HCT116 (cell line): ENCODE measurements around the gene GET3. TPM values are rescaled to one million over a fixed set of nuclear protein-coding genes. Genes with fewer than 3 reads are reported as not detected.

Experiments
- ATAC-seq: fragments of 200-7000 bp; cut with Tn5 transposase; 2 replicates; pipeline ENCODE4 v1.9.1; 2020; ENCODE audit warnings: mild to moderate bottlenecking, moderate library complexity
- BruUV-seq: library from RNA; stranded (reverse); fragments of 400-500 nt; replicated peaks from 2 replicates; lab custom pipeline; 2021; lab: Mats Ljungman, UMichigan
- CTCF ChIA-PET: fragments of 300-600 bp; sonication (Branson Sonifier 250); formaldehyde crosslinking; loops from one replicate; lab custom pipeline; 2021; ENCODE audit warnings: antibody characterized with exemption; lab: Charles Lee
- POLR2A ChIA-PET: fragments of 300-600, 350-600 bp; sonication (Branson Sonifier 250); formaldehyde crosslinking; loops from one replicate; lab custom pipeline; 2021; ENCODE audit warnings: antibody characterized with exemption; lab: Charles Lee
- RAD21 ChIA-PET, 2 experiments: fragments of 300-600 bp; sonication (Branson Sonifier 250); formaldehyde crosslinking; loops; one replicate each; lab custom pipeline; 2023; ENCODE audit warnings: low total read pairs in 2 of 2; ENCODE audit not compliant: uncharacterized antibody in 2 of 2, unreplicated experiment in 2 of 2, low non-redundant PET in 1 of 2; lab: Charles Lee
- DNase-seq: peaks from one replicate; pipeline ENCODE4 v3.0.0-alpha.2; 2010; ENCODE audit warnings: low read depth, low spot score
- H2AFZ ChIP-seq: fragments of 200-600 bp; shearing (Covaris generic), sonication (generic); 2 replicates; pipeline ENCODE4 v1.6.1; 2017; ENCODE audit warnings: low read depth, mixed run types, mixed read lengths, antibody characterized with exemption, low read length; ENCODE audit not compliant: poor library complexity, severe bottlenecking
- H3K27ac ChIP-seq: 2 replicates; pipeline ENCODE4 v1.5.1; 2012; ENCODE audit warnings: low read depth, low read length
- H3K27me3 ChIP-seq: fragments of 200-600 bp; sonication (generic); 2 replicates; pipeline ENCODE4 v1.6.1; 2016; ENCODE audit warnings: mixed run types, low read length, mixed read lengths; ENCODE audit not compliant: insufficient read depth
- H3K36me3 ChIP-seq, 2 experiments: fragments of 200-500 bp in 1 of 2; fragments of 200-600 bp in 1 of 2; sonication (Bioruptor generic) in 1 of 2; sonication (generic) in 1 of 2; 2 replicates each; pipeline versions ENCODE4 v1.5.1 to v1.6.1; 2014 to 2016; ENCODE audit warnings: low read length in 2 of 2, inconsistent platforms in 1 of 2, mixed read lengths in 1 of 2, mixed run types in 1 of 2; ENCODE audit not compliant: insufficient read depth in 2 of 2, control insufficient read depth in 1 of 2
- H3K4me1 ChIP-seq, 2 experiments: fragments of 200-600 bp in 1 of 2; sonication (generic) in 1 of 2; 2 replicates each; pipeline versions ENCODE4 v1.5.1 to v1.6.1; 2012 to 2017; ENCODE audit warnings: low read length in 2 of 2, inconsistent platforms in 1 of 2, mild to moderate bottlenecking in 1 of 2, mixed read lengths in 1 of 2, mixed run types in 1 of 2, moderate library complexity in 1 of 2; ENCODE audit not compliant: insufficient read depth in 2 of 2, control insufficient read depth in 1 of 2
- H3K4me2 ChIP-seq: fragments of 200-600 bp; sonication (generic); 2 replicates; pipeline ENCODE4 v1.6.1; 2017; ENCODE audit warnings: mixed run types, low read length, mixed read lengths
- H3K4me3 ChIP-seq, 2 experiments: fragments of 200-600 bp in 1 of 2; sonication (generic) in 1 of 2; replicated peaks in 1 of 2; 2 replicates each; pipeline ENCODE4 v1.5.1; 2011 to 2016; ENCODE audit warnings: low read length in 2 of 2, control low read depth in 1 of 2, low read depth in 1 of 2, mild to moderate bottlenecking in 1 of 2, mixed read lengths in 1 of 2, mixed run types in 1 of 2
- H3K79me2 ChIP-seq: fragments of 200-600 bp; sonication (generic); 2 replicates; pipeline ENCODE4 v1.6.1; 2017; ENCODE audit warnings: mild to moderate bottlenecking, mixed run types, low read length, moderate library complexity, mixed read lengths; ENCODE audit not compliant: insufficient read depth
- H3K9ac ChIP-seq: fragments of 200-600 bp; sonication (generic); 2 replicates; pipeline ENCODE4 v1.6.1; 2016; ENCODE audit warnings: low read length, mixed read lengths
- H3K9me2 ChIP-seq: fragments of 200-600 bp; sonication (generic), shearing (Covaris generic); 2 replicates; pipeline ENCODE4 v1.6.1; 2017; ENCODE audit warnings: mixed run types, mild to moderate bottlenecking, moderate library complexity; ENCODE audit not compliant: insufficient read depth
- H3K9me3 ChIP-seq, 2 experiments: fragments of 200-500 bp in 1 of 2; fragments of 200-600 bp in 1 of 2; sonication (Bioruptor generic) in 1 of 2; sonication (generic) in 1 of 2; 2 replicates each; pipeline ENCODE4 v1.6.1; 2014 to 2017; ENCODE audit warnings: low read length in 2 of 2, mixed read lengths in 2 of 2, inconsistent platforms in 1 of 2, low read depth in 1 of 2, mild to moderate bottlenecking in 1 of 2, mixed run types in 1 of 2, moderate library complexity in 1 of 2; ENCODE audit not compliant: control insufficient read depth in 1 of 2, insufficient read depth in 1 of 2
- H4K20me1 ChIP-seq: fragments of 200-600 bp; sonication (generic), shearing (Covaris generic); 2 replicates; pipeline ENCODE4 v1.6.1; 2017; ENCODE audit warnings: mixed run types, mild to moderate bottlenecking, moderate library complexity; ENCODE audit not compliant: insufficient read depth
- CEBPB ChIP-seq: IDR thresholded peaks from 2 replicates; pipeline ENCODE4 v1.6.1; 2012; ENCODE audit warnings: low read depth
- CTCF ChIP-seq, 3 experiments: fragments of 200-600 bp in 1 of 3; sonication (generic) in 1 of 3; IDR thresholded peaks in 2 of 3; conservative IDR thresholded peaks in 1 of 3; 2 replicates each; pipeline ENCODE4 v1.5.1; 2012 to 2017; ENCODE audit warnings: low read depth in 2 of 3, low read length in 2 of 3, antibody characterized with exemption in 1 of 3, borderline replicate concordance in 1 of 3, control low read depth in 1 of 3, mild to moderate bottlenecking in 1 of 3, mixed read lengths in 1 of 3, mixed run types in 1 of 3, moderate library complexity in 1 of 3; ENCODE audit not compliant: insufficient read depth in 1 of 3
- FOSL1 ChIP-seq: IDR thresholded peaks from 2 replicates; pipeline ENCODE4 v1.6.1; 2012; ENCODE audit warnings: low read depth
- POLR2AphosphoS5 ChIP-seq: IDR thresholded peaks from 2 replicates; pipeline ENCODE4 v1.6.1; 2011; ENCODE audit warnings: mild to moderate bottlenecking, low read depth, low read length, moderate library complexity
- RAD21 ChIP-seq: IDR thresholded peaks from 2 replicates; pipeline ENCODE4 v1.6.1; 2012; ENCODE audit warnings: low read depth, mild to moderate bottlenecking
- SRF ChIP-seq: IDR thresholded peaks from 2 replicates; pipeline ENCODE4 v1.6.1; 2012; ENCODE audit warnings: low read depth
- TCF7L2 ChIP-seq: IDR thresholded peaks from 2 replicates; pipeline ENCODE4 v1.7.0; 2011; ENCODE audit warnings: borderline replicate concordance, inconsistent platforms; ENCODE audit not compliant: insufficient read depth, insufficient read length; ENCODE audit errors: extremely low read depth
- intact Hi-C: fragments of 100-400 bp; cut with micrococcal nuclease; formaldehyde crosslinking; loops from 2 replicates; pipeline ENCODE4 v1.10.0; 2022
- total RNA-seq: library from RNA; stranded (reverse); gene quantifications from one replicate; pipeline ENCODE4 v1.2.1, GENCODE V29; 2021; ENCODE audit not compliant: unreplicated experiment
- TF ChIP-seq, protein P1 (sequence below): IDR thresholded peaks from 2 replicates; pipeline ENCODE4 v1.6.1; 2012
- TF ChIP-seq, protein P2 (sequence below): IDR thresholded peaks from 2 replicates; pipeline ENCODE4 v1.6.1; 2012

GET3 gene
- total RNA-seq, 1 experiment from 2014 or later = 77.6 TPM

DNA sequence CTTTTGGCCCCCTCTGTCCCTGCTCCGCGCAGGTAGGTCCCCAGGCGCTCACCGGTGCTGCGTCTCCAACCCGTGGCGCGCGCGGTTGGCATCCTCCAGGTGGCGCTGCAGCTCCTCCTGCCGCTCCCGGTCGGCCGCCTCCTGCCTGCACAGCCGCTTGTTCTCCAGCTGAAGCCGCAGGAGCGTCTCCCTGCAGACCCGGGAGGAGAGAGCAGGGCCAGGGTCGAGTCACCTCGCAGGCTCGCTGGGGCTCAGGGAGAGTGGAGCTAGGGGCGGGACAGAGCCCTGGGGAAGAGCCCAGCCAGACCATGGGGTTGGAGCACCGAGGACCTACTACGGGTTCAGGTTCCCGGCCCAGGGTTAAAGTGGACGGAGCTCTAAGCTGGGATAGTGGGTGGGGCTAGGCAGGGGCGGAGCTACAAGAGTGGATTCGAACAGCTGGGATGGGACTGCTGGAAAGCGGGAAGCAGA lies 28.8 kb downstream of the GET3 start:
- POLR2A ChIA-PET = interaction anchor here (0.5 to 5.4 kb wide), 7 partner anchors 8 to 172 kb away, joined by 3 to 98 read pairs (median 4); partner anchors contain the start of gene JUNB
- H3K36me3 ChIP-seq = peaks cover 14 to 20% of the 10 kb centered on the region in 2 experiments

More for the DNA sequence above, 28.8 kb downstream of the GET3 start:
- Histone ChIP-seq H3K4me2 (peak overlapping the region; percentile 93), H3K4me3 (peak overlapping the region; percentile 43 to 58), H3K9me2 (no peaks in the 10 kb centered on the region), H3K4me1 (peaks cover 2 to 11% of the 10 kb centered on the region in 2 experiments; a peak in 2 of 4 replicates), H4K20me1 (no peaks in the 10 kb centered on the region), H3K9me3 (no peaks in the 10 kb centered on the region), H3K9ac (peak overlapping the region; percentile 60), H3K79me2 (no peaks in the 10 kb centered on the region), H3K27me3 (no peaks in the 10 kb centered on the region), H3K27ac (peak overlapping the region; percentile 81), H2AFZ (no peak overlapping the region)
- ChIA-PET CTCF (interaction anchor here (0.8 to 4.5 kb wide), 21 partner anchors 9 to 199 kb away, joined by 3 to 123 read pairs (median 6); partner anchors contain the start of genes DNASE2, GET3, HOOK2 and JUNB), RAD21 (interaction anchor here (0.6 to 1.8 kb wide), 11 partner anchors 8 to 107 kb away, joined by 3 to 17 read pairs (median 3); no protein-coding TSS in a partner anchor)
- BruUV-seq = no TSS peak
- ATAC-seq (peak; percentile 94), DNase-seq (no peak)
- TF ChIP-seq TCF7L2 = no peak
- peak; percentile 88 for TF ChIP-seq RAD21
- no peak for TF ChIP-seq SRF
- no peak for TF ChIP-seq FOSL1
- peak; percentile 50; the same call in 1 of the 2 replicates for TF ChIP-seq POLR2AphosphoS5
- TF ChIP-seq CEBPB = no peak
- TF ChIP-seq, protein P1, sequence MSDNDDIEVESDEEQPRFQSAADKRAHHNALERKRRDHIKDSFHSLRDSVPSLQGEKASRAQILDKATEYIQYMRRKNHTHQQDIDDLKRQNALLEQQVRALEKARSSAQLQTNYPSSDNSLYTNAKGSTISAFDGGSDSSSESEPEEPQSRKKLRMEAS = peak; percentile 43; the same call in 1 of the 2 replicates
- TF ChIP-seq CTCF (IDR thresholded peaks at IDR 0.05 in 2 of 3, conservative IDR thresholded peaks at IDR 0.05 in 1 of 3; ENCODE audit: borderline replicate concordance in 1 of 3, insufficient read depth in 1 of 3, low read depth in 2 of 3, low read length in 2 of 3) = peak; percentile 80 to 95 (median 88)
- TF ChIP-seq, protein P2, sequence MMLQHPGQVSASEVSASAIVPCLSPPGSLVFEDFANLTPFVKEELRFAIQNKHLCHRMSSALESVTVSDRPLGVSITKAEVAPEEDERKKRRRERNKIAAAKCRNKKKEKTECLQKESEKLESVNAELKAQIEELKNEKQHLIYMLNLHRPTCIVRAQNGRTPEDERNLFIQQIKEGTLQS = no peak
- intact Hi-C loops = loop anchor here (1.0 kb wide), 1 partner anchor 30 kb away; no protein-coding TSS in a partner anchor
